HS-5 (cell line): ENCODE data around the gene ZNF490.
A peak's percentile ranks its signal among the peaks of the same experiment; 100 is the strongest.
"Not testable (repeated sequence)": the region's sequence is repeated elsewhere in the genome, so short reads cannot be mapped to it uniquely, and the experiment has no call there.

Experiments used
- DNase-seq: peaks from one replicate; pipeline ENCODE4 v3.0.0-alpha.2; 2012; ENCODE audit warnings: low read depth

The ZNF490 gene

DNA sequence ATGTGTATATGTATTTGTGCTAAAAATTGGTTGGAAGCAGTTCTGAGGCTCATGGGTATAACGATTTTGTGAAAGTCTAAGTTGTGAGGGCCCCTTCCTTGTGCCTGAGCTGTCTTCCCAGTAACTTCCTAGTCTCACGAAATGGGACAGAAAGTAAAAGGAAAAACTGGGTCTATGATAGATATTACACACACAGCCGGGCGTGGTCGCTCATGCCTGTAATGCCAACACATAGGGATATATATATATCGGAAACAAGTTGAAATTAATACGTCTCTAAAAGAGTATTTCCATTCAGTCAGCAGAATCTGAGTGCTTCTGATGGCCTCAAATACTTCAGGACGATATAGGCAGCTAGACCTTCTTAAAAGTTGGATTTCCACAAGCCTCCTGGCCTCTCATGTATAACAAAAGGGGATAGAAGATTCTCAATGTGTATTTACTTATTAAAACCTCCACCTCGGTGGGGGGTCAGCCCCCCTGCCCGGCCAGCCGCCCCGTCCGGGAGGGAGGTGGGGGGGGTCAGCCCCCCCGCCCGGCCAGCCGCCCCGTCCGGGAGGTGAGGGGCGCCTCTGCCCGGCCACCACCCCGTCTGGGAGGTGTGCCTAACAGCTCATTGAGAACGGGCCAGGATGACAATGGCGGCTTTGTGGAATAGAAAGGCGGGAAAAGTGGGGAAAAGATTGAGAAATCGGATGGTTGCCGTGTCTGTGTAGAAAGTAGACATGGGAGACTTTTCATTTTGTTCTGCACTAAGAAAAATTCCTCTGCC is 10.8 kb upstream of the ZNF490 start:
- not testable (repeated sequence) for DNase-seq

DNA sequence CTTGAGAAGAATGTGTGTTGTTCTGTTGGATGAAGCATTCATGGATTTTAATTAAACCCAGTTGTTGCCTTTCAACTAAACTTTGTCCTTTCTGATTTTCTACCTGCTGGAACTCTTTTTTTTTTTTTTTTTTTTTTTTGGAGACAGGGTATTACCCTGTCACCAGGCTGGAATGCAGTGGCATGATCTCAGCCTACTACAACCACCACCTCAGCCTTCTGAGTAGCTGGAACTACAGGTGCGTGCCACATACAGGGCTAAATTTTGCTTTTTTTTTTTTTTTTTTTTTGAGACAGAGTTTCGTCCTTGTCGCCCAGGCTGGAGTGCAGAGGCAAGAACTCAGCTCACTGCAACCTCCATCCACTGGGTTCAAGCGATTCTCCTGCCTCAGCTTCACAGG is 7.0 kb upstream of the ZNF490 start:
- DNase-seq = no peak

DNA sequence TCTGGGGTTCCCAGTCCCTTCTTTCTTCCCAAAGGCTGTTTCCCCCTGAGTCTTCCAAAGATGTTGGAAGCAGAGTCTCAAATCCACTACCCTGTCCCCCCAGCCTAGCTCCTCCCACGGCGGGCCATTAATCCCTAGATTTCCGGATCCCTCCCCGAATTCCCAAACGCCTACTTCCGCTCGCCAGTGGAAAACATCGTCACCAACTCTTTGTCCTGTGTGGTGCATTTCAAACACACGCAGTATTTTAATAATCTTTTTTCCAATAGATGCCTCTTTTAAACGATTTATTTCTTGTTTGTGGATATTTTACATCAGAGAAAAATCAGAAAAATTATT is 717 bp upstream of the ZNF490 start:
- peak; percentile 36 for DNase-seq

DNA sequence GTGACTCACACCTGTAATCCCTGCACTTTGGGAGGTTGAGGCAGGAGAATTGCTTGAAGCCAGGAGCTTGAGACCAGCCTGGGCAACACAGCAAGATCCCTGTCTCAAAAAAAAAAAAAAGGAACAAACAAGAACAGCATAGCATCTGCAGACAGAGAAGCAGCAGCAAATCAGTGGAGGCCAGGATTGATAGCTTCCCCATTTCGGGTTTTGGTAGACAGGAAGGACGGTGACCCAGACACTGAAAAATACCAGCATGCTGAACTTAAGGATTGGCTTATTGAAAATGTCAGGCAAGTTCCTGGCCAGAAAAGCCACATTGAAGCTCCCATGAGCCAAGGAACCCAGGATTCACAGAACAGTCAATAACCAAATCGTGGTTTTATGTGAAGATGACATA is 3.0 kb downstream of the ZNF490 start:
- DNase-seq = no peak

DNA sequence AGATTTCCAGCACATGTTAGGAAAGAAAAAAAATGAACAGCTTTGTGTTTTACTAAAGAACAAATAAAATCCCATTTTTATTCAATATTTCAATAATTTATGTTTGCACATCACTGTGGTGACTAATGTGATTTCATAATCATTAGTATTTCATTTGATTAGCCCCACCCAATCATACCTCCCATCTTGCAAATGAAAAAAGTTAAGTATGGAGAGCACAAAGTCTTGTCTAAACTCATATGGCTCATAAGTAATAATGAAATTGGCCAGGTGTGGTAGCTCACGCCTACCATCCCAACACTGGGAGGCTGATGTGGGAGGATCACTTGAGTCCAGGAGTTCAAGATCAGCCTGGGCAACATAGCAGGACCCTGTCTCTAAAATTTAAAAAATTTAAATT is 3.8 kb downstream of the ZNF490 start:
- DNase-seq = no peak

DNA sequence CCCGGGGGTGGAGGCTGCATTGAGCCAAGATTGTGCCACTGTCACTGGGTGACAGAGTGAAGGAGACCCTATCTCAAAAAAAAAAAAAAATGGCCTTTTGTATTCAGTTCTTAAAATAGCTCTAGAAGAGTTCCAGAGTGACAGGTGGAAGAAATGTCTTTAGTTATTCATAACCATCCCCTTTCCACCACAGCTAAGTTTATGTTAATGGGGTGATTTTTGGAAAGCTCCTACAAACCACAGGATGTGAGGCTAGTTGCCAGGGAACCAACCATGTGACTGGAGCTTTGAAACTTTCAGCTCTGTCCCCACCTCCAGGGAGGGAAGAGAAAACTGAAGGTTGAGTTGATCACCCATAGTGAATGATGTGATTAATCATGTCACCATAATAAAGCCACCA is 6.9 kb downstream of the ZNF490 start:
- no peak for DNase-seq

DNA sequence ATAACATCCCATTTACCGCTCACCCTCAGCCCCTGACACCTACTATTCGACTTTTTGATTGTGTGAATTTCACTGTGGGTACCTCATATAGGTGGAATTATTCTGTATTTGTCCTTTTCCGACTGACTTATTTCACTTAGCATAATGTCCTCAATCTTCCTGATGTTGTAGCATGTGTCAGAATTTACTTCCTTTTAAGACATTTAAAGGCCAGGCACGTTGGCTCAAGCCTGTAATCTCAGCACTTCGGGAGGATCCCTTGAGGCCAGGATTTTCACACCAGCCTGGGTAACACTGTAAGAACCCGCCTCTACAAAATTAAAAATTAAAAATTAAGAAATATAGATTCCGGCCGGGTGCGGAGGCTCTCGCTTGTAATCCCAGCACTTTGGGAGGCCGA is 13.0 kb downstream of the ZNF490 start:
- DNase-seq = no peak

DNA sequence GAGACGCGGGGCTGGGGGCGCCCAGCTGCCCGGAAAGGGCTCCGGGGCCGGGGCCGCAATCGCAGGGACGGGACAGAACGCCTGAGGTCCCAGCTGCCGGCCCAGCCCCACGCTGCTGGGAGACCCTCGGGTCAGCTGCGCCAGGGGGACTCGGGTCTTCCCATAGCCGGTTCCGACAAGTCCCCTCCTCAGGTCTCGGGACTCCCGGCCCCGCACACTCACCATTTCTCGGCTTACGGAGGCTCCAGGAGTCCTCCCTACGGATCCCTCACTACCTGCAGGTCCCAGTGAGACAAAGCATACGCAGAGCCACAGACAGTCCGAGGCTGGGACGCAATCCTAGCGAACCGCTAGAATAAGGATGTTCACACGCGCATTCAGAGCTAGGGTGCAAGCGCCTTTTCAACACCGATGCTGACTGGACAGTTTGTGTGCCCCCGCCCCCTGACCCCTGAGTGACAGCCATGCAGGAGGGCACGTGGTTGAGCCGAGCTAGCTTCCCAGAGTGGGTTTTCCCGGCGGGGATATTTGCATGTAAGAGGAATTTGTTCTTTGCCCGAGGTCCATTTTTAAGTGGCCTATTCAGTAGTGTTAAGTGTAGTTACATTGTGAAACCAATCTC is 13.6 kb downstream of the ZNF490 start:
- no peak for DNase-seq

DNA sequence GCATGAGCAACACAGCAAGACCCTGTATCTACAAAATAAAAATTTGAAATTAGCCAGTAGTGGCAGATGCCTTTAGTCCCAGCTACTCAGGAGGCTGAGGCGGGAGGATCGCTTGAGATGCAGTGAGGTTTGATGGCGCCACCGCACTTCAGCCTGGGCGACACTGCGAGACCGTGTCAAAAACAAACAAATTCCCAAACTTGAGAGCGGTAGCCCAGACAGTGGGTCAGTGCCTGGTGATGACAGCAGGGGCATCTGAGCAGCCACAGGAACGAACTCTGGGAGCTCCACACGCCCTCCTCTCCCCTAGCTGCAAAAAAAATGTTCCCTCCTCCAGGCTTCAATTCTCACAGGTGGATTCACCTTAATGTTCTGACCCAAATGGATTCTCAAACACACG is 14.1 kb downstream of the ZNF490 start:
- DNase-seq = no peak

DNA sequence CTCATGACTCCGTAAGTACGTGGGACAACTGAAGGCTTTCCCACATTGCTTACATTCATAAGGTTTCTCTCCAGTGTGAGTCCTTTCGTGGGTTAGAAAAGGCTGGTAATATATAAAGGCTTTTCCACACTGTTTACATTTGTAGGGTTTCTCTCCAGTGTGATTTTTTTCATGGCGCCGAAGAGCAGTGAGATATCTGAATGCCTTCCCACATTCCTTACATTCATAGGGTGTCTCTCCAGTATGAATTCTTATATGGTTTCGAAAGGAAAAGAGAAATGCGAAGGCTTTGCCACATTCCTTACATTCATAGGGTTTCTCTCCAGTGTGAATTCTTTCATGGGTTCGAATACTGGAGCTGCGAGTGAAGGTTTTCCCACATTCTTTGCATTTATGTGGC is 29.5 kb downstream of the ZNF490 start:
- no peak for DNase-seq

DNA sequence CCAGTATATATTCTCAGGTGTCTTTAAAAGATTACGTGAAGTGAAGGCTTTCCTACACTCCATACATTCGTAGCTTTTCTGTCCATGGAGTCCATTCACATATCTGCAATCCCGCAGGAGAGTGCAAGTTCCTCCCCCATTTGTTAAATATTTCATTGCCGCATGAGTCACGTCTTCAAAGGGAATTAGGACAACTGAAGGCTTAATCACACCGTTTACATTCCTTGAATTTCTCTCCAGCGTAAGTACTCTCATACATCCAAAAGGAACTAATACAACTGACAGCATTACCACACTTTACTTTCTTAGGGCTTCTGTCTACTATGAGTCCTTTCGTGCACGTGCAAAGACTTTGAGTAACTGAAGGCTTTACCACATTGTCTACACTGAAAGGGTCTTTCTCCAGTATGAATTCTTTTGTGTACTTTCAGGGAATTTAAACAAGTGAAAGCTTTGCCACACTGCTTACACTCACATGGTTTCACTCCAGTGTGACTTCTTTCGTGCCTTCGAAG is 30.4 kb downstream of the ZNF490 start:
- peak; percentile 46 for DNase-seq

DNA sequence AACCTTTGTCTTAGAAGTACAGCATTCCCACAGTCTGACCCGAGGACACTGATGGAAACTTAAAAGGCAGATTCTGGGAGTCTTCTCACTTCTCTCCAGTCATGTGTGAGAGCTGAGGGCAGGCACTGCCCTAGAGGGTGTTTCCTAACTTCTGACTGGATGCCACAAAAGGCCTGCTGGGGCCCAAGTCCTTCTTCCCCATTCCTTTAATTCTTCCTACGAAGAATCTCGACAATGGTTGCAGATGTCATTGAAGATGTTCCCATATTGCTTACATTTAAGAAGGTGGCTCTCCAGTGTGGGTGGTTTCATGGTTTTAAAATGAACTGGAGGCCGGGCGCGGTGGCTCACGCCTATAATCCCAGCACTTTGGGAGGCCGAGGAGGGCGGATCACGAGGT is 32.0 kb downstream of the ZNF490 start:
- no peak for DNase-seq

DNA sequence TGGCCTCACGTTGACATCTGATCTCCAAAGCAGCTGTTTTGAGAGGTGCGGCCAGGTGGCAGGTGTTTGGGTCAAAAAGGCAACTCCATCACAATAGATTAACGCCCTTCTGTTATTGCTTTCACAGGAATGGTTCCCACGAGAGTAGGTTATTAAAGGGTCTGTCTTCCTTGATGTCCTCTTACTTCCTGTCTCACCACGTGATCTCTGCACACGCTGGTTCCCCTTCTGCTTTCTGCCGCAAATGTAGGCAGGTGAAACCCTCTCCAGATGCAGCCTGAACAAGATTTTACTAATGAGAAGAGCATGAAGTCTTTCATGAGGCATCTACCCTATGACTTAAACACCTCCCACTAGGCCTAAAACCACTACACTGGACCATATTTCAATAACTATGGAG is 36.6 kb downstream of the ZNF490 start:
- no peak for DNase-seq

DNA sequence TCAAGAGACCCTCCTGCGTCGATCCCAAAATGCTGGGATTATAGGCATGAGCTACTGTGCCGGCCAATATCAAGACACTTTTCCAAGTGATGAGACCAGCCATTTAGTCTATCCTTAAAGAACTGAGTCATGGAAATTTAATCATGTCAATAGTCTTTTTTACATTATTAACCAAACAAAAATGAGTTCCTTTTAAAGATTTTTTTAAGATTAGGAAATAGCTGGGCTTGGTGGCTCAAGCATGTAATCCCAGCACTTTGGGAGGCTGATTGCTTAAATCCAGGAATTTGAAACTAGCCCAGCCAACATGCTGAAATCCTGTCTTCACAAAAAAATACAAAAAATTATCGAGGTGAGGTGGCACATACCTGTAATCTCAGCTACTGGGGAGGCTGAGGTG is 42.7 kb downstream of the ZNF490 start:
- no peak for DNase-seq

DNA sequence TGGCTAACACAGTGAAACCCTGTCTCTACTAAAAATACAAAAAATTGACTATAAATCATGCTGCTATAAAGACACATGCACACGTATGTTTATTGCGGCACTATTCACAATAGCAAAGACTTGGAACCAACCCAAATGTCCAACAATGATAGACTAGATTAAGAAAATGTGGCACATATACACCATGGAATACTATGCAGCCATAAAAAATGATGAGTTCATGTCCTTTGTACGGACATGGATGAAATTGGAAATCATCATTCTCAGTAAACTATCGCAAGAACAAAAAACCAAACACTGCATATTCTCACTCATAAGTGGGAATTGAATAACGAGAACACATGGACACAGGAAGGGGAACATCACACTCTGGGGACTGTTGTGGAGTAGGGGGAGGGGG is 44.2 kb downstream of the ZNF490 start:
- not testable (repeated sequence) for DNase-seq

DNA sequence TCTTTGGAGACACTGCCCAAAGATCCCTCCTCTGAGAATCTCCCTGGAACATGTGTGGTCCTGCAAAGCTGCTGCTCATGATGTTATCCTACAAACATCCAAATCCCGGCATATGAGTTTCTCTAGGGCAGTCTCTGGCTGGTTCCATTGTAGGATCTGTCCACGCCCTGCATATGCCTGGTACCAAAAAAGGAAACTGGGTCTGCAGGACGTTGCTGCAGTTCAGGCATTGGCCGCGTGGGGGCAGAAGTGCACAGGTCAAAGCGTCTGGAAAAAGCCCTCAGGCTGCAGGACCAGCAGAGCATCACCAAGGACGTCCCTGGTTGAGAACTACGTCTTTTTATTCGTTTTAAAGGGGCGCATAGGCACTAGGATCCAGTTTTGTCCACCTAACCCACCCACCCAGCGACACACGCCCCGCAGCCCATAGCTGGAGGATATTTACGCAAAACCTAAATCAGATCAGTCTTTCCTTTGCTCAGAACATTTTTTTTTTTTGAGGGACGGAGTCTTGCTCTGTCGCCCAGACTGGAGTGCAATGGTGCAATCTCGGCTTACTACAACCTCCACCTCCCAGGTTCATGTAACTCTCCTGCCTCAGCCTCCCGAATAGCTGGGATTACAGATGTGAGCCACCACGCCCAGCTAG is 46.5 kb downstream of the ZNF490 start:
- DNase-seq = peak; percentile 38

DNA sequence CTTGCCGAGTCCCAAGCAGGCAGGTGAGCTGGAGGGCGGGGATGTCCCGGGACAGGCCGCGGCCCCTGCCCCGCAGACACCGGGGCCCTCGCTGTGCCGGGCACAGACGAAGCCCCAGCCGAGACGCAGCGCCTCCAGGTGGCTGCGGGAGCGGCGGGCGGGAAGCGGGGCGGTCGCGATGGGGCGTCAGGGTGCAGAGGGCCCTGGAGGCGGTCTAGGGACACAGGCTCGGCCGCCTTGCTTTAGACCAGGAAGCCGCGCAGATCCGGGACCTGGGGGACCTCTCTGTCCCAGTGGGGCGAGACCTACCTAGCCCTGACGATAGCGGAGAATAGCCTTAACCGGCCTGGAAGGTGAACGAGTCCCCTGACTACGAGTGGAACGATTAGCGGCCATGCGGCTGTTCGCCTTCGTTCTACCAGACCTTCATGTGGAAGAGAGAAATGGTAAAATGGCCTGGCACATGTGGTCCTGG is 55.1 kb downstream of the ZNF490 start:
- no peak for DNase-seq

DNA sequence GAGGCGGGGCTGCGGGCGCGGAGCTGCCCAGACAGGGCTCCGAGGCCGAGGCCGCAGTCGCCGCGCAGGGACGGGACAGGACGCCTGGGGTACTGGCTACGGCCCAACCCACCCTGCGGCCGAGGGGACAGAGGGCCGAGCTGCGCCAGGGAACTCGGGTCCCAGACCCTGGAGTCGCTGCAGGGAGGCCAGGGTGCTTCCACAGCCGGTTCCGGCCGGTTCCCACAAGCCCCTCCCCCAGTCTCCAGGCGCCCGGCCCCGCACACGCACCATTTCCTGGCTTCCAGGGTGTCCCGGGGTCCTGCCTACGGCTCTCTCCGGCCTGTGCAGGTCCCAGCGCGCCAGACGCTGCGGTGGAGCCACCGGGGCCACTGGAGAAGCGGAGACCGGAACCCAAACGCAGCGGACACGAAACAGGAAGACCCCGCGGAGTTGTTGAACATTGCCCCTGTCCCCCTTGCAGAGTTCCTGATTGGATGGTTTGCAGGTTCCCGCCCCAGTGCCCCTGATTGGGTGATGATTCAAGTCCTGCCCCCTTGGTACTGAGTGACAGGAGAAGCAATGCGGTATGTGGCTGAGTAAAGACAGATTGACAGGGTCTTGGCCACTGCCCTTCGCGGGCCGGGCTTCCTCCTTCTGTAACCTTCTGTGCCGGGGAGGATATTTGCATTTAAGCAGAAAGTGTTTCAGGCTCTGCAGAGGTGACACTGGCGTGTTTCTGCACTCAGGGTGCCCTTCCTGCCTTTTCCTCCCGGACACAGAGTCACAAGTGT is 59.4 kb downstream of the ZNF490 start, which contains the start of gene ZNF564:
Gene ZNF564, minus strand, starts transcription at position 423 of the 773 bp plus-strand sequence. Its CDS starts 150 bp downstream, at position 273.
- DNase-seq = peak; percentile 86

DNA sequence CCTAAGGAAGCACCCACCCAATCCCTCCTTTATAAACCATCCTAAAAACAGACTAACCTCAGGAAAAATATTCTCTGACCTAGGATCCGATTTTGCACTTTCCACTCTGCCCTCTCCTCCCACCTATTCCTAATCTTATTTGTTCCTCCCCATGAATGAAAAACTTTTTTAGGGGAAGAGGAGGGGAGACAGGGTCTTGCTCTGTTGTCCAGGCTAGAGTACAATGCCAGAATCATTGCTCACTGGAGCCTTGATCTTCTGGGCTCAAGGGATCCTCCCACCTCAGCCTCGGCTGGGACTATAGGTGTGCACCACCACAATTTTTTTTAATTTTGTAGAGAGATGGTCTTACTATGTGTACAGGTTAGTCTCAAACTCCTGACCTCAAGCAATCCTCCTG is 63.7 kb downstream of the ZNF490 start:
- no peak for DNase-seq

DNA sequence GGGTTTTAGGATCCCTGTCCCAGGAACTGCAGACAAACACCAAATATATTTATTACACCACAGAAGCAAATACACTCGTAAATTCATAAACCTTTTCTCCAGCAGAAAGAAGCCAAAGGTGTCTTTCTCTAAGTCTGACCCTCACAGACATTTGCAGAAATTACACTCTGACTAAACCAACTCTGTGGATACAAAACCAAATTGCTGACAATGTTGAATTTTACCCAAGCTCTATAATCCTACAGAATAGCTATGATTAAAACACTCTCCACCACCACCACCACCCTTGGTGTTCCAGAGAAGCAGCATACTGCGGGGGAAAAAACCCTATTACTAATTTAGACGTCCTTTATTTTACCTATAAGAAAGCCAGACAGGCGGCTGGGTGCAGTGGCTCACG is 64.5 kb downstream of the ZNF490 start:
- DNase-seq = no peak

DNA sequence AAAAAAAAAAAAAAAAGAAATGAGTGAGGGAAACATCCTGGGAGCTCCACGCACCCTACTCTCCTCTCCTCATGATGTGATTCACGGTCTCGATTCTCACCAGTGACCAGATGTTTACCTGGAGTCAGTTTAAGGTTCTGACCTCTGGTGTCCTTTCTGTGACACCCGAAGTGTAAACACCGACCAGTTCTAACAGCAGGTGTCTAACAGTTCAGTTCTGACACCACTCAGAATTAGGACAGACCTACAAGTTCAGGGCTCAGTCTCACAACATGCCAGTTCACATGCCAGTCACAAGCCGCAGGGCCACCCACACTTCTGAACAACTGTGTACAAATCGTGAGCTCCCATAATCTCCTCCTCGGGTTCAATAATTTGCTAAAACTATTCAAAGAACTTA is 65.3 kb downstream of the ZNF490 start:
- no peak for DNase-seq

DNA sequence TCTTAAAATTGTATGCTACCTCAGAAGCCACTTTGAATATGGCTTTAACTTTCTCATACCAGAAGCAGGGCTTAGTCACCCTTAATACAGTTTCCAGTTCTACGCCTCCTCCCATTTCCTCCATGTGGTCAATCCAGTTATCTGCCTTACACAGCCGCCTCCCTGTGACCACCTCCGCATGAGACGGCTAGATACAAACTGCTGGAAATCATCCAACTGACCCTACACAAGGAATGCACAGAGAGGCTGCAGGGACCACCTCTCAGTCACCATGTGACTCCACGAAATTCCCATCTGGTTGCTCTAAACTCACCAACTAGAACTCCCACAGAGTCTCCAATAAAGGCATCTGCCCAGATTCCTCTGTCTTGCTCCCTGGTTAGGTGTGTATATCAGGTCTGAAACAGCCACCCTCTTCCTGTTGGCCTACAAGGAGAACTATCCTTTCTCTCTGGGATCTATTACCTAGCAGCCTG is 66.2 kb downstream of the ZNF490 start:
- DNase-seq = no peak
